PC-3 (cell line): ENCODE data around the gene DPYSL3. TPM values are rescaled to one million over a fixed set of nuclear protein-coding genes. Genes with fewer than 3 reads are reported as not detected.

Experiments used
- ATAC-seq: fragments of 200-7000 bp; cut with Tn5 transposase; 2 replicates; pipeline ENCODE4 v1.9.1; 2020; ENCODE audit warnings: mild to moderate bottlenecking, moderate library complexity
- BruUV-seq: library from RNA; stranded (reverse); fragments of 400-500 nt; replicated peaks from 2 replicates; lab custom pipeline; 2021; lab: Mats Ljungman, UMichigan
- CTCF ChIA-PET: fragments of 300-600 bp; sonication (Branson Sonifier 250); formaldehyde crosslinking; loops from one replicate; lab custom pipeline; 2022; ENCODE audit warnings: antibody characterized with exemption; lab: Charles Lee
- POLR2A ChIA-PET: fragments of 300-600 bp; sonication (Branson Sonifier 250); formaldehyde crosslinking; loops from one replicate; lab custom pipeline; 2022; ENCODE audit warnings: antibody characterized with exemption; ENCODE audit not compliant: unreplicated experiment; lab: Charles Lee
- DNase-seq: peaks from one replicate; pipeline ENCODE4 v3.0.0-alpha.2; 2015
- H2AFZ ChIP-seq: fragments of 300-600 bp; sonication (generic); 2 replicates; pipeline ENCODE4 v1.6.0; 2016; ENCODE audit warnings: antibody characterized with exemption, low read length
- H3F3A ChIP-seq: fragments of 300-600 bp; sonication (generic); one replicate; pipeline ENCODE4 v1.6.0; 2017; ENCODE audit warnings: antibody characterized with exemption, low read length, control low read depth, mild to moderate bottlenecking; ENCODE audit not compliant: unreplicated experiment
- H3K27ac ChIP-seq: fragments of 300-600 bp; sonication (generic); 2 replicates; pipeline ENCODE4 v1.5.1; 2016; ENCODE audit warnings: mild to moderate bottlenecking, low read length
- H3K27me3 ChIP-seq: fragments of 300-600 bp; sonication (generic); 2 replicates; pipeline ENCODE4 v1.6.1; 2016; ENCODE audit warnings: low read length, mixed read lengths
- H3K36me3 ChIP-seq: fragments of 300-600 bp; sonication (generic); 2 replicates; pipeline ENCODE4 v1.6.1; 2016; ENCODE audit warnings: low read depth, mixed run types, low read length, mixed read lengths
- H3K4me1 ChIP-seq: fragments of 300-600 bp; sonication (generic); 2 replicates; pipeline ENCODE4 v1.5.1; 2016; ENCODE audit warnings: low read length; ENCODE audit not compliant: insufficient read depth
- H3K4me2 ChIP-seq: fragments of 300-600 bp; sonication (generic); 2 replicates; pipeline ENCODE4 v1.6.0; 2016; ENCODE audit warnings: low read length
- H3K4me3 ChIP-seq: fragments of 300-600 bp; sonication (generic); 2 replicates; pipeline ENCODE4 v1.5.1; 2016; ENCODE audit warnings: mild to moderate bottlenecking, low read length, mixed read lengths
- H3K79me2 ChIP-seq: fragments of 300-600 bp; sonication (generic); 2 replicates; pipeline ENCODE4 v1.6.1; 2017; ENCODE audit warnings: low read length, mixed read lengths
- H3K9ac ChIP-seq: fragments of 300-600 bp; sonication (generic); 2 replicates; pipeline ENCODE4 v1.6.0; 2016; ENCODE audit warnings: mild to moderate bottlenecking, low read length
- H3K9me2 ChIP-seq: fragments of 300-600 bp; sonication (generic); replicated peaks from 2 replicates; pipeline ENCODE4 v1.6.1; 2016; ENCODE audit warnings: mixed run types, low read length, mixed read lengths
- H3K9me3 ChIP-seq: fragments of 300-600 bp; sonication (generic); 2 replicates; pipeline ENCODE4 v1.6.1; 2016; ENCODE audit warnings: low read length, mixed read lengths
- H4K20me1 ChIP-seq: fragments of 300-600 bp; sonication (generic); 2 replicates; pipeline ENCODE4 v1.6.1; 2016; ENCODE audit warnings: low read length, mixed read lengths
- EZH2 ChIP-seq: fragments of 300-600 bp; sonication (generic); IDR thresholded peaks from one replicate; pipeline ENCODE4 v1.6.1; 2017; ENCODE audit warnings: antibody characterized with exemption, mild to moderate bottlenecking, low read length; ENCODE audit not compliant: unreplicated experiment
- EZH2phosphoT487 ChIP-seq: fragments of 300-600 bp; sonication (generic); IDR thresholded peaks from 2 replicates; pipeline ENCODE4 v1.6.1; 2018; ENCODE audit warnings: mild to moderate bottlenecking, antibody characterized with exemption, low read length, borderline replicate concordance
- intact Hi-C: fragments of 100-400 bp; cut with micrococcal nuclease; formaldehyde crosslinking; loops from 2 replicates; pipeline ENCODE4 v1.9.0; 2023
- total RNA-seq: library from RNA; depleted of rRNA; stranded (reverse); fragments of >200 nt; gene quantifications from 2 replicates; pipeline ENCODE4 v1.2.3, GENCODE V29; 2014
- TF ChIP-seq, protein P1 (sequence below): fragments of 300-600 bp; sonication (generic); conservative IDR thresholded peaks from 2 replicates; pipeline ENCODE4 v1.5.1; 2017; ENCODE audit warnings: antibody characterized with exemption, low read depth, mild to moderate bottlenecking, low read length

DPYSL3 gene
- total RNA-seq, 1 experiment from 2014 or later, result 20.6 TPM

DNA sequence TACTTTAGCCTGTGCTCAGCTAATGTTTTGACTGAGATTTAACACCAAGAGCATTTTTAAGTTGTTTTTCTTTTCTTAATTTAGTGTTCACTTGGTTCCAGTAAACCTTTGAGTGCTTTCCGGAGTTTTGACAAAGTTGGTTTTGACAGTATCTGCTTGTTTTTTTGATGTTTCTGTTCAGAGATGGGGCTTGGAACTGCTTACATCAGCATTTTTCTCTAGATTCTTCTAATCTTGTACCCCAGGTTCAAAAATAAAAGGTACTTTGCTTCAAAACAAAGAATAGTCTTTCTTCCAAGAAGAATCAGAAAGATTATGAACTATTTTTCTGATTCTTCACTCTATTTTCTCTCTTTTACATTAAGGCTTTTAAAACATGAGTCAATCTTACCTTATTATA, 132.2 kb downstream of the DPYSL3 start:
- CTCF ChIA-PET, result interaction anchor here (0.6 kb wide), 1 partner anchor 158 kb away, joined by 3 read pairs; no protein-coding TSS in a partner anchor

DNA sequence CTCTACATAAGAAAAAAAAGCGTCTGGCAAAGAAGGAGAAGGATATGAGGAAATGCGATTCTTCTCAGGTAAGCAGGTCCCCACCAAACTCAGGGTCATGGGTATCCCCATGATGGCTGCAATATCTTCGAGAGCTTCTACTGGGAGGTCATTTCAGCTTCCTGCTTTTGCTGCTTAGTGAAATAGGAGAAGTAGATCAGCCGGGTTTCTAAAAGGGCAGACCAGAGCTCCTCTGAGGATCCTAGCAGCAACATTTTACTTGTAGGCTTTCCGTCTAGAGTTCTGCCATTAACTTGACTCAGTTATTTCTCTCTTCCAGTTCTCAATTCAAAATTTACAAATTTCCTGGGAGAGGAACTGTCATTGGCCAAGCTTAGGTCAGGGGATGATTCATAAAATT, 134.7 kb downstream of the DPYSL3 start:
- Histone ChIP-seq H3K9me3 (no peaks in the 10 kb centered on the region), H3K4me3 (no peak overlapping the region), H3F3A (no peaks in the 10 kb centered on the region), H2AFZ (no peak overlapping the region), H3K27me3 (no peaks in the 10 kb centered on the region), H3K9ac (no peak overlapping the region), H3K79me2 (no peaks in the 10 kb centered on the region), H3K27ac (no peak overlapping the region), H3K4me1 (no peaks in the 10 kb centered on the region), H4K20me1 (no peaks in the 10 kb centered on the region), H3K36me3 (no peaks in the 10 kb centered on the region), H3K4me2 (no peak overlapping the region), H3K9me2 (no peaks in the 10 kb centered on the region)
- ATAC-seq (no peak), DNase-seq (no peak)
- no TSS peak for BruUV-seq
- intact Hi-C loops, result loop anchor here (10.0 kb wide), 1 partner anchor 410 kb away; no protein-coding TSS in a partner anchor
- POLR2A ChIA-PET, result no interaction called here
- no peak for TF ChIP-seq EZH2
- TF ChIP-seq EZH2phosphoT487, result no peak
- TF ChIP-seq, protein P1, sequence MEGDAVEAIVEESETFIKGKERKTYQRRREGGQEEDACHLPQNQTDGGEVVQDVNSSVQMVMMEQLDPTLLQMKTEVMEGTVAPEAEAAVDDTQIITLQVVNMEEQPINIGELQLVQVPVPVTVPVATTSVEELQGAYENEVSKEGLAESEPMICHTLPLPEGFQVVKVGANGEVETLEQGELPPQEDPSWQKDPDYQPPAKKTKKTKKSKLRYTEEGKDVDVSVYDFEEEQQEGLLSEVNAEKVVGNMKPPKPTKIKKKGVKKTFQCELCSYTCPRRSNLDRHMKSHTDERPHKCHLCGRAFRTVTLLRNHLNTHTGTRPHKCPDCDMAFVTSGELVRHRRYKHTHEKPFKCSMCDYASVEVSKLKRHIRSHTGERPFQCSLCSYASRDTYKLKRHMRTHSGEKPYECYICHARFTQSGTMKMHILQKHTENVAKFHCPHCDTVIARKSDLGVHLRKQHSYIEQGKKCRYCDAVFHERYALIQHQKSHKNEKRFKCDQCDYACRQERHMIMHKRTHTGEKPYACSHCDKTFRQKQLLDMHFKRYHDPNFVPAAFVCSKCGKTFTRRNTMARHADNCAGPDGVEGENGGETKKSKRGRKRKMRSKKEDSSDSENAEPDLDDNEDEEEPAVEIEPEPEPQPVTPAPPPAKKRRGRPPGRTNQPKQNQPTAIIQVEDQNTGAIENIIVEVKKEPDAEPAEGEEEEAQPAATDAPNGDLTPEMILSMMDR, result no peak
- CTCF ChIA-PET, result no interaction called here

More for the DNA sequence above, 132.2 kb downstream of the DPYSL3 start:
- Histone ChIP-seq H3K79me2 (no peaks in the 10 kb centered on the region), H2AFZ (no peak overlapping the region), H3K27me3 (no peaks in the 10 kb centered on the region), H3K9me2 (no peaks in the 10 kb centered on the region), H3K36me3 (no peaks in the 10 kb centered on the region), H4K20me1 (no peaks in the 10 kb centered on the region), H3K27ac (no peak overlapping the region), H3K4me3 (no peak overlapping the region), H3K9ac (no peak overlapping the region), H3K4me2 (no peak overlapping the region), H3K9me3 (no peaks in the 10 kb centered on the region), H3K4me1 (no peaks in the 10 kb centered on the region), H3F3A (no peaks in the 10 kb centered on the region)
- DNase-seq (no peak), ATAC-seq (no peak)
- intact Hi-C loops, result loop anchor here (10.0 kb wide), 1 partner anchor 413 kb away; no protein-coding TSS in a partner anchor
- TF ChIP-seq EZH2 (no peak), EZH2phosphoT487 (no peak)
- TF ChIP-seq, protein P1, result no peak
- BruUV-seq, result no TSS peak
- POLR2A ChIA-PET, result no interaction called here

DNA sequence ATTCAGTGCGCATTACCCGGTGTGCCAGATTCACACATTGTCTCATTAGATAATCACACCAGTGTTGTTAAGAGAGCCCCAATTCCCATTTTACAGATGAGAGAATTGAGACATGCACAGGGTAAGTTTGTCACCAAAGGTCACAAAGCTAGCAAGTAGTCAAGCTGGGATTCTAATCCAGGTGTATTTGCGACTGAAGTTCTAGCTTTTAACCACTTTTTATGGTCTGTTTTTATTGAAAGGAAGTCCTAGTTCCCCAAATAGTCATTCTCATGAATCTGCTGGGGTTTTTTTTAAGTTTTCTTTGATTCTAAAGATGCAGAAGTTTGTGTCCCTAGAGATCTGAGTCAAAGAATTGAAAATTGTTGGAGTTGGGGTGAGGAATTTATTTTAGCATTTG, 136.5 kb downstream of the DPYSL3 start:
- BruUV-seq, result no TSS peak
- H3K79me2 ChIP-seq, result no peaks in the 10 kb centered on the region
- H3K9me2 ChIP-seq, result no peaks in the 10 kb centered on the region
- no peak for TF ChIP-seq EZH2
- TF ChIP-seq, protein P1, result no peak
- DNase-seq (no peak), ATAC-seq (no peak)
- H3K9me3 ChIP-seq, result no peaks in the 10 kb centered on the region
- H4K20me1 ChIP-seq, result no peaks in the 10 kb centered on the region
- no peak overlapping the region for H3K4me3 ChIP-seq
- CTCF ChIA-PET, result no interaction called here
- no peak overlapping the region for H3K4me2 ChIP-seq
- intact Hi-C loops, result loop anchor here (10.0 kb wide), 1 partner anchor 409 kb away; no protein-coding TSS in a partner anchor
- H3K27ac ChIP-seq, result no peak overlapping the region
- no peaks in the 10 kb centered on the region for H3K27me3 ChIP-seq
- POLR2A ChIA-PET, result no interaction called here
- H3K36me3 ChIP-seq, result no peaks in the 10 kb centered on the region
- no peaks in the 10 kb centered on the region for H3K4me1 ChIP-seq
- no peaks in the 10 kb centered on the region for H3F3A ChIP-seq
- no peak overlapping the region for H3K9ac ChIP-seq
- H2AFZ ChIP-seq, result no peak overlapping the region
